Left renal cortex interstitium (tissue), 4 donors: ENCODE data around the gene TEX51. TPM values are rescaled to one million over a fixed set of nuclear protein-coding genes. Genes with fewer than 3 reads are reported as not detected.

Experiments
- DNase-seq, 4 donors: peaks; one replicate each; pipeline ENCODE4 v3.0.0-alpha.2; 2013; ENCODE audit warnings: low read depth in 4 of 4, low spot score in 2 of 4, missing footprints in 1 of 4
- polyA plus RNA-seq, 4 donors: library from polyadenylated mRNA; unstranded; fragments of 120-200 nt; gene quantifications; one replicate each; pipeline ENCODE4 v1.2.1, GENCODE V29; 2013; ENCODE audit not compliant: insufficient read length in 4 of 4

Gene TEX51
- polyA plus RNA-seq, 4 donors, result 0.26 to 0.60 TPM; not detected in 2

DNA sequence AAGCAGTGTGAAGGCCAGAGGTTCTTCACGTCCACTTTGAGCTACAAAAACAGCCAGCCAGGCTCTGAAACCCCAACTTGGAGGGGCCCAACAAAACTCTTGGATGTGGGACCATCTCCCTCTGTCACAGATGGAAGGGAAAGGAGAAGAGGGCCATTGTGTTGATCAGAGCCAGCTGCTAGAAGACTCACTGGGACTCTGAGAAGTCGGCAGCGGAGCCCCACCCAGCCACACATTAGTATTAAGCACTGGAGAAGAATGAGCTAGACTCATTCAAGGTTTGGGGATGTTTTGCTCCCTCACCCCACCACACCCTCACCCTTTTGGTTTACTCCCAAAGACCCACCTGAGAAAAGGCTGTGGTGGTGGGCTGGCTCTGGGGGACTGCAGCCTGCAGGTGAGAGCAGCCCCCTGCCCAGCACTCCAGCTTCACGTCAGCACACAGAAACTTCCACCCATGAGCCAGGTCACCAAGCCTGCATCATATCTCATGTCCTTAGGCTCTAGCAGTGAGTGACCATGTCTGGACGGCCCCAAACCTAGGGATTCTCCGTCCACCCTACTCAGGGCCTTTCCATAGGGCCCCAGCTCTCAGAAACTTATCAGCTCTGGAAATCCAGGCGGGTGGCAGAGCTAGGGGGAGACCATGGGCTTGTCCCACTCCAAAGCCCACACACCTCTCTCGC, 12.6 kb downstream of the TEX51 start:
- no peak for DNase-seq

- DNase-seq, result no peak
Observed at GRCh38 chr2:126912201-126912600, 13.5 kb downstream of the TEX51 start.

GRCh38 chr2:126913329-126913728, 14.6 kb downstream of the TEX51 start:
- DNase-seq, result no peak

DNA sequence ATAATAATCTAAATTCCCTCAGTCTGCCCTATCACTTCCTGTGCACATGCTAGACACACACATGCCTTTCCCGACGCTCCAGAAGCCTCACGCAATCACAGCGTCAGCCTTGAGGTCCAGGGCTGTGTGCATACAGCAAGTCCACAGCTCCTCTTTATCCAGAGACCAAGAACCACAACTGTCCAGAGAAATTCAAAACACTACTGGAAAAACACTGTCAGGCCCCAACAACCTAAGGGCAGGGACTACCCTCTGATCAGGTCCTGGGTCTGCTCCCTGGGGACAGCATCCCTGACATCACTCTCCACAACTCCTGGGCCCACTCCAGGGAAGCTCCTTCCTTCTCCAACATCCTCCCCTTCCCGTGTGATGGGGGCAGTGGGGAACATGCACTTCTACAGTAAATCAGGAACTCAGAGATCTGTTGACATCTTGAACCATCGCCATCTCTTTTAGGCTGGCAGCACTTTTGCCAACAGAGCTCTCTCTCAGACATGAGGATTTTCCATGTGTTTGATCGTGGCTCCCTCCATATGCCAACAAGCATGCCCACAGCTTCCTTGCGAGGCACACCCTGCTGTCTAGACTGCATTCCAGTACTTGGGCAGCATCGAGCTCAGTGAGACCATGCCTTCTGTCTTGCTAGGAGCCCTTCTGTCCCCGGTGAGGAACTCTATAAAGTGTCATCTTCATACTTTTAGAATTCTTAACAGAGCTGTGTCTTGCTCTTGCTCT, 15.4 kb downstream of the TEX51 start:
- no peak for DNase-seq

DNA sequence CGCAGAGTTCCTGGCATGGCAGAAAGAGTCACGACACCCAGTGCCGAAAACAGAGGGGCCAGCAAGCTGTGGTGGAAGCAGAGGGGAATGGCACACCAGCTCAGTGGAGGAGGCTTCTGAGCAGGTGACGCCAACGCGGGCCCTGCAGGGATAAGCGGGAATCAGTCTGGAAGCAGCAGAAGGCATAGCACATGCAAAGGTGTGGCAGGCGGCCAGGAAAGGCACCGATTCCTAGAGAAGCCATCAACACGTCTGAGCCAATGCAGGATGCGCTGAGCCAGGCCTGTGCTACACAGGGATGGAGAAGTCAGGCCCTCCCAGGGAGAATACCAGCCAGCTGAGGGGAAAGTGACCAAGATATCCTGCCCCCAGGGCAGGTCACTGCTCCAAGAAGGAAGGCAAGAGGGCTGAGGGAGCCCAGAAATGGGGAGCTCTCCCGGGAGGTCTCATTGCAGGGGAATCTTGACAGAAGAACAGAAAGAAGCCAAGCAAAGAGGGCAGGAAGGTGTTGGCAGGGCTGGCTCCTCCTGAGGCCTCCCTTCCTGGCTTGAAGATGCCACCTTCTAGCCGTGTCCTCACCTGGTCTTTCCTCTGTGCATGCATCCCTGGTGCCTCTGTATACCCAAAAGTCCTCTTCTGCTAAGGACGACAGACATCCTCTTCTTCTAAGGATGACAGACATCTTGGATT, 16.3 kb downstream of the TEX51 start:
- DNase-seq, result no peak

GRCh38 chr2:126915903-126916302, 17.2 kb downstream of the TEX51 start:
- DNase-seq, result no peak

DNA sequence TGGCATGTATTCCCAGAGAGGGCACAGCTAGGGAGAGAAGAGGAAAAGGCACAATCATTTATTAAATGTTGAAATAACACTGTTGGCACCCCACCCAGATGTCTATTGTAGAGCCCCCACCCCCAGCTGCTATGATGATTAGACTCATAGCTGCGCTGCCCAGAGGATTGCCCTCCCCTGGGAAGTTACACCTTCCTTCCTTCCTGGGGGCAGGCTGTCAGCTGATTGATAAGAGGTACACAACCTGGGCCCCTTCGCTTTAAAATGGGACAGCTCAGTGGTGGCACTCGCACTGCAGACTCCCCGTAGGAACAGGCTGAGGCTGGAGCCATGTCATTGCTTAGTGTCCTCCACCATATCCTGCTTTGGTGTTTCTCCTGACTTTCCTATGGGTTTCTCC, 18.1 kb downstream of the TEX51 start:
- DNase-seq, result no peak

GRCh38 chr2:126921066-126921465, 22.4 kb downstream of the TEX51 start:
- no peak for DNase-seq

DNA sequence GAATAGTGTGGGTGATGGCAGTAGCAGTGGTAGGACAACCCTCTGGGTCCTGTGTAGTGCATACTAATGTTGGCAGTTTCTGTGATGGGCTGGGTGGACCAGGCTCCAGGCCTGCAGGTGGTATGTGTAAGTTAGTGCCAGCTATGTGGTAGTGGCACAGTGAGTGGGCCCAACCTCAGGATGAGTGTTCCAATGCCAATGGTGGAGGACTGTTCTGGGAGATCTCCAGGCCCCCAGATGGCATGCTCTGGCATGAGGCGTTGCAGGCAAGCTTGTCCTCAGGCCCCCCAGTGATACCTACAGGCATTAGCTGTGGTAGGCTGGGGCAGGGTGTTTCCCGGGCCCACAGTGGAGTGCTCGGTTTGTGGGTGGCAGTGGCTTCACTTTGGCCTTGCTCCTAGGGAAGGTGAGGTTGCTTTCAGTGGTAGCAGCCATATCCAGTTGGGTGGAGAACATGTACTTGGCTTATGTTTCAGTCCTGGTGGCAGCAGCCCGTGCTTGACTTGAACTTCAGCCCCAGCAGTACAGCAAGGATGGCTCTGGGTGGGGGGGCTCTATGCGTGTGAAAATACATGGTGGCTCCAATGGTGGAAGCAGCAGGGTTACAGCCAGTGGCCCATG, 32.4 kb downstream of the TEX51 start:
- no peak for DNase-seq

DNA sequence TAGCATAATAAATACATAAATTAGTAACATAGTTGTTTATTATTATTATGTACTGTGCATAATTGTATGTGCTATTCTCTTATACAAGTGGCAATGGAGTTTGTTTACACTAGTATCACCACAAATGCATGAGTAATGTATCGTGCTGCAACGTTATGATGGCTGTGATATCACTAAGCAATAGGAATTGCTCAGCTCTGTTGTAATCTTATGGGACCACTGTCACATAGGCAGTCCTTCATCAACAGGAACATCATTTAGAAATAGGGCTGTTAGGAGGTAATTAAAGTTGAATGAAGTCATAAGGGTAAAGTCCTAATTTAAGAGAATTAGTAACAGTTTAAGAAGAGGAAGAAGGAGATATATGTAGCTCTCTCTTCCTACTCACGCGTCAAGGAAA, 33.8 kb downstream of the TEX51 start:
- DNase-seq, result no peak

DNA sequence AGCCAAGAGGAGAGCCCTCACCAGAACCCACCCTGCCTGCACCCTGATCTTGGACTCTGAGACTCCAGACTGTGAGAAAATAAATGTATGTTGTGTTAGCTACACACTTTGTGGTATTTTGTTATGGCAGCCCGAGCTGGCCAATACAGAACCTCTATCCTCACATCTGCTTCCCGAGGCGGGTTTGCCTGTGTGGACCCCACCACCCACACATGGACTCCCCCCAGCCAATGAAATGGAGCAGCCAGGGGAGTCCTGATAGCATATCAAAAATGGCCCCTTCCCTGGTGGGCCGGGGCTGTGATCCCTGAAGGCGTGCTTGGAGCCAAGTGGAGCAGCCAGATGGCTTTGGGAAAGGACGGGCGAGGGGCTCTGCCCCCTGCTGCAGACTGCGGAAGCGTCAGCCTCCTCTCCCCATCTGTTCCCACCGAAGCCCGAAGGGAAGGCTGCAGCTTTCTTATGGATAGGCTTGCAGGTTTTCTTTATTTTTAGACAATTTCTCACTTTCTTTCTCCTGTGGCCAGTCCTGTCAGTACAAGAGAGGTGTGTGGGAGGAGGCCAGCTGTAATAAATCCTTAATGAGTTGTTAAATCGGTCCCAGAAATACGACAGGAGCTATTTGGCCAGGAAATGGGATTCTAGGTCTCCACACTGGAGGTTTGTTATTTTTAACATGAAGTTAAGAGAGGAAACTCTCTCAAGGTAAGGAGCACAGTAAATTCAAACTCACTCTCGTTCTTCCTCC, 34.4 kb downstream of the TEX51 start:
- peak in 3 of 4 donors; percentile 45 to 55 (median 47) for DNase-seq

DNA sequence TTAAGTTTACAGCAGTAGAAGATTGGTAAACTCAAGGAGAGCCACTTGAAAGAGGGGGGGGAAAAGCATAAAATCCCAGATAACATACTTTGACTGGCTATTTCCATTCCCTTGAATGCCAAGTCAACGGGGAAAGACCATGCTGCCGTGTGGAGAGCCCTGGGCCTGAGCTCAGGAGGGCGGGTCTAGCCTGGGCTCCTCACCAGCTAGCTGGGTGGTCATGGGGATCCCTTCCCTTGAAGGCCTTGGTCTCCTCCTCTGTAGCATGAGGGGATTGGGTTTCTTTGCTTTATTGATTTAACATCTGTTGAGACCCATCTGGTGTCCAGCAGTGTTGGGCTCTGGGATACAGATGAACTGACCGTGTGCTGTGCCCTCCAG, 35.0 kb downstream of the TEX51 start:
- no peak for DNase-seq

DNA sequence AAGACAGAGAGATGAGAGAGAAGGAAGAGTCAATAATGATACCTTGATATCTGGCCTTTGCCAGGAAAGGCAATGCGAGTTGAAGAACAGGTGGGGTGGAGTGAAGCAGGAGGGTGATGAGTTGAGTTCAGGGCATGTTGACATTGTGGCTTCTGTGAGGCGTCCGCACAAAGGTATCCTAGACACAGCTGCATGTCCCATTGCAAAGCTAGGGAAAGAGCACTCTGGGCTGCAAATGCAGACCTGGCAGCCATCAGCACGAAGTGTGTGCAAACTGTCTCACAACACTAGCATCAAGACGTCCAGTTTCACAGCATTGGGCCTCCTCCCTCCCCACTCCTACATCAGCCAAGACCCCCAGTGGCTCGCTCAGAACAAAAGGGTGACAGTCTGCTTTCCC, 36.1 kb downstream of the TEX51 start:
- no peak for DNase-seq

GRCh38 chr2:126935774-126936173, 37.1 kb downstream of the TEX51 start:
- DNase-seq, result no peak

- no peak for DNase-seq
Observed at GRCh38 chr2:126936219-126936723, 37.6 kb downstream of the TEX51 start.

- DNase-seq, result no peak
Observed at GRCh38 chr2:126940331-126940730, 41.6 kb downstream of the TEX51 start.

DNA sequence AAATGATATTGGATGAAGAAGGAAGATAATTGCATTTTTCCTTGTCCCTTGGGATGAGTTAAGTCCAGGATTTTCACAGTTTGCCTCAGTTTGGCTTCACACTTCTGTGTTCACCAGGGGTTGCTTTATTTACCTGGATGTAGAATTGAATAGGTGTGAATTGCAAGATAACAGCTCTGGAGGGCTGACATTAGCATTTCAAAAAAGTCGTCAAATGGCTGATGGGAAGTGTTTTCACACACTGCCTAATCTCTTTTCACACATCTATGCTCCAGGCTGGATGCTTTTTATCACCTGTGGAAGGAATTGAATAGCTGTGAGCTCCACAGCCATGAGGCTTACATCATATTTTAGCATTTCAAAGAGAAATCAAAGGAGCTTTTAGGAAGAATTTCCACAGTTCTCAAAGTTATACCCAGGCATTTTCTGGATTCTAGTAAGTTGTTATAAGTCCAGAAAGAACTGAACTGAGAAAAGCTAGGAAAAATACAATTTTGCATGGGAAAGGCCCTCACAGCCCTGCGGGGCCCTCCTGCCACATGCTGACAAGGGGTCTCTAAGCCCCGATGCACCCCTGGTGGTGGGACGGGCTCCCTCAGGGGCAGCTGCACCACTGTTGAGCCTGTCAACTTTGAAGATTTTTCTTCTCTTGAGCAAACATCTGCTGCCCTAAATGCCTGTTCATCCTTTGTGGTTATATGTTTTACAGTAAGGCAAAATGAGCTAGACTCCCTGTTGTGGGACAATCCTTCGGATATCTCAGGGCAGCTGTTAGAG, 43.9 kb downstream of the TEX51 start:
- DNase-seq, result no peak

GRCh38 chr2:126943612-126944348, 45.1 kb downstream of the TEX51 start:
- DNase-seq, result no peak

GRCh38 chr2:126945118-126945517, 46.4 kb downstream of the TEX51 start:
- DNase-seq, result no peak
